Activated CD8-positive, alpha-beta memory T cell treated with anti-CD3 and anti-CD28 coated beads for 24 hours (primary cell): Measurements from ENCODE around the gene FGF14.
"Not testable (repeated sequence)": the region's sequence is repeated elsewhere in the genome, so short reads cannot be mapped to it uniquely, and the experiment has no call there.

Experiments
- DNase-seq: peaks from one replicate; pipeline ENCODE4 v3.0.0-alpha.2; 2020

Gene FGF14

DNA sequence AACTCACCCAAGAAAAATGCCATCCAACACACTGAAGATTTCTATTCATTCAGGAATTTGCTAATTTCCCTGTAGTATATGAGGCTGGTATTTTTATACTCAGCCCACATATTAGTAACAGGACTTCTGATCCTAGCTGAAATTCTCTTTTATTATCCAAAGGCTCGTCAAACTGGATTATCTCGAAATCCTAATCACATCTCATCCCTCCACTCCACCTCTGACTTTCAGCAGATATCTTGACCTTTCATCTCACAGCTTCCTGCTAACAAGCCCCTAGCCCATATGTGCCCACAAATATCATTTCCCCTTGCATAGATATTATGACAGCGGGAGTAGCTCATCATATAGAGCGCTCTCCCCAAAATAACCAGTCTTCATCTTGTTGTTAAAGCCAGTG lies 279.7 kb downstream of the FGF14 start:
- no peak for DNase-seq

DNA sequence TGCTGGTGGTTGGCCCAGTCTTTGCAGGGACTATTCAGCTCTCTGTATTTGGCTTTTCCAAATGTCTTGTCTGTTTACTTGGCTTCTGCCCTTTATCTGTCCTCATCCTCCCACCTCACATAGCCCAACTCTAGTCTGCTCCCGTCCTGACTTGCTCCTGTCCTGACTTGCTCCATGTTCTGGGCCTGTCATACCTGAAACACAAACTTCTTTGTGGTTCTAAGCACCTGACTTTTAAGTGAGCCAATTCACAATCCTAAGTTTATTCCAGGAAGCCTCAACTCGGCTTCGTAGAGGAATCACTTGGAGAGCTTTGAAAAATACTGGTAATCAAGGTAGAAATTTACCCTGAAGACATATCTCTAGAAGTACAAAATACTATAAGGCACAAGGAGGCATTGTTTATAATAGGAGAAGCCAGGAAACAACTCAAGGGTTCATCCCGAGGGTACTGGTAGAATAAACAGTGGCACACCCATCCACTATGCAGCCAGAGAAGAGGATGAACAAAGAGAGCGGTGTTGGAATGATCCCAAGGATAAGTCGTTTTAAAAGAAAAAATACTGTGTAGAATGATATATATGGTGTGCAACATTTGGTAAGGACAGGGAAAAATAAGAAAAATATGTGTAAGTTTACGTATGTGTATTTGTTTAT lies 284.5 kb downstream of the FGF14 start:
- no peak for DNase-seq

DNA sequence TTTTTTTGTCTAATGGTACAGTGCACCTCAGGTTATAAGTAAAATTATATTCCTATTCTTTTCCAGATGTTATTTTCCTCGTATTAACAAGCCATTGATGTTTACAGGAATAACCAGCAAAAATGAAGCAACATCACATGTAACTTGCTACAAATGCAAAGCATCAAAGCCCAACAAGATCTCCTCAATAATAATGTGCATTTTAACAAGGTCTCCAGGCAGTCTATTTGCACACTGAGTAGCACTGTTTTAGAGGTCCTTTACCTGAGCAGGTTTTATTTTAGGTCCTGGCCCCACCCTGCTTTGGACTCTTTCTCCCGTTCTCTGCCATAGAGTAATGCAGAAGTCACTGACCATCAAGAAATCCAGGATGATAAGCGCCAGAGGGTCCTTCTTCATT lies 298.4 kb downstream of the FGF14 start:
- DNase-seq = no peak

DNA sequence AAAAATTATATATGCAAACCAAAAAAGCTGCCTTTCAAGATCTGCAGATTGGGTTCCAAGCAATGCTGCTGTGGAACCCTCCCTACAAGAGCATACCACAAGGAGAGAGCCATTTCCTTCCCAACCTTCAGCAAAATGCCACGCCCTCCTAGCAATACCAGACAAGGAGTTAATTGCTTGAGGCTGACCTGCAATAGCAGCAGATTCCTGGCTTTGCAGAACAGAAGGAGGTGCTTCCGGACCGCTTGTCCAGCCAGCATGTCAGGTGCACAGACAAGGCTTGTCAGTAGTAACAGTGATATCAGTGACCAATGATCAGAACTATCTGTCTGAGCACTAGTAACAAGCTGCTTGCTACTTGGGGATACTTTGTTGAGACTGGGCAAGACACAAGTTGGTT lies 301.6 kb downstream of the FGF14 start:
- no peak for DNase-seq

DNA sequence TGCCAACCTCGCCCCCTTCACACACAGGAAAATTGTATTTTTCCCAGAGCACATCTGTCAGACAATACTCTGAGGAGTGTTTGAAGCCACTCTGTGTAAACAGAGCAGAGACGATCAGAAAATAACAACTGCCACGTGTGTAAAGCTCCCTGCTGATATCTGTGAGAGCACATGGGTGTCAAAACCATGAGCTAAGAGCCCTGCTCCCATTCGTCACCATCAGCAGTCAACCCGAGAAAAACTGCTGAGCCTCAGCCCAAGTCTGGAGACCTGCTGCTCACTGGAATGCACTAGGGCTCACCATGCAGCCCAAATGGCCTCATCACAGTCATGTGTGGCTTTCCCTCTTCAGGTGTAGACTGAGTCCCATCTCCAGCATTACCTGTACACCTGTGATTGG lies 304.1 kb downstream of the FGF14 start:
- no peak for DNase-seq

DNA sequence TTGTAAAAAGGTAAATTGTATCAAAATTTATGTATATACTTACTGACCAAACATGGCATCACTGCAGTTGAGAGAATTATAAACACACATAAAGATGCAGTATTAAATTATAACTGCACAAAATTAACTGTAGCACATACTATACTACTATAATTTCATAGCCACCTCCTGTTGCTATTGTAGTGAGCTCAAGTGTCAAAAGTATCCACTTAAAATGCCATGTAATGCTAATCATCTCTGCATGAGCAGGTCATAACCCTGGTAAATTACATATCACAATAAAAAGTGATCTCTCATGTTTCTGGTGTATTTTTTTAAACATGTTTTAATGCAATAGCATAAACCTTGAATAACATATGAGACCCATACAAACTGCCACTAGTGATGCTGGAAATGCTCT lies 308.6 kb downstream of the FGF14 start:
- DNase-seq = not testable (repeated sequence)

DNA sequence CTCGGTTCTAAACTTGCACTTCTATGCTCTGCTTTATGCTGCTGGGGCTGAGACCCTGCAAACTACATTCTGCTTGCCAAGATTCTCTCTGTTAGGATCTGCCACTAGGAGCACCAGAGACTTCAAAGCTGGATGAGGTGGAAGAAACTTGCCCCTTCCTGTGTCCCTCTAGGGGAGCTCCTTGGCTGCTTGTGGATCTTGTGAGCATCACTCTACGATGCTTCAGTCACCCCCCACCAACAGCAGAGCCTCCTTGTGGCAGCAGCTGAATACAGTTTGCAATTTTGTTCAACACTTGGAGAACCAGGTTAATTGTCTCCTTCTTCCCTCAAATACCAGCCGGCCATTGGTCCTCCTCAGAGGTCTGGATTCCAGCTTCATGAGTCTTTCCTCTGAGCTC lies 310.6 kb downstream of the FGF14 start:
- no peak for DNase-seq

DNA sequence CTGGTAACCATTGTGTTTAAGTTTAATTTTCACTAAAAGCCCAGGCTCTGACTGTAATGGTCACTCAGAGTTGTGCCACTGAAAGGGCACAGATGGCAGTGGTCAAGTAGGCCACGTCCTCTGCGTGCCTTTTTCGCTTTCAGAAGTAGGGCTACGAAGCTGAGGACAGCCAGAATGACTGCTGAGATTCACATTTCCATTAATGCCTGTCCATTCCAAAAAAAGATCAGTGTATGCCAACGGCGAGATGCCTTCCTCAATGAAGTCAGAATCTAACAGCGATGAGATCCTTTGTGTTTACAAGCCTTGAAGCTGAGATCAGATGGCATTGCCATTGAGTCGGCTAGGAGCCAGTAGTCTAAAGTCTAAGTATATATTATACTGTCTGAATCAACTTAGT lies 311.3 kb downstream of the FGF14 start:
- no peak for DNase-seq

DNA sequence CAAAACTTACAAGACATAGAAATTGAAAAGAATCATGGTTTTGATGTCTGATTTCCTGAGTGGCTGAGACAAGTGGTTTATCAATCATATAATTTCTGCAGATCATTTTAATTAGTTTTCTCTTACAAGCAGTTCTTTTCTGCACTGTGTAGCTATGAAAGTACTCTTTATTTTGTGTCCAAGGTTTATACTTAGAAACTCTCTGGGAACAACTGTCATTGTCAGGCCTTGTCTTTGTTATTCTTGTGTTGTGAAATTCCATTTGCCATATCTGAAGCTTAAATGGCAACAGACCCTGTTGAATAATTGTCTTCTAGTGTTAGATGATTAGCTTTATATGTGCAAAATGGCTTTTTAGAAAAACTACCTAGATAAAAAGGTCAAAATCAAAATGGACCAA lies 312.1 kb downstream of the FGF14 start:
- DNase-seq = no peak

DNA sequence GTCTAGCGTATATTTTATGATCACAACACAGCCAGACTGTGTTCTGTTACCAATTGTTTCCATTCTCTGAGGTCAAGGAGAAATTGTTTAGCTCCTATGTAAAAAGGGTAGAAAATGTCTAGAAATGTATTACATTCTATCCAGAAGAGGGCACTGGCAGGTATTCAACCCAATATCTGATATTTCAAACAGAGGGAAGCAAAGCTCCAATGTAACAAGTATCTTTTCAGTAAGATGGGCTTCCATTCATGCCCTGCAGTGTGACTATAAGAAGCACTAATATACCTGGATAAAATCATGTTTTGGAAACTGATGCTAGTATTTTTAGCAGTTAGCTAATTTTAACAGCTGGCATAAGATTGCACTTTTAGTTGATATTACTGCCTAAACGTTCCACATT lies 312.7 kb downstream of the FGF14 start:
- DNase-seq = no peak

DNA sequence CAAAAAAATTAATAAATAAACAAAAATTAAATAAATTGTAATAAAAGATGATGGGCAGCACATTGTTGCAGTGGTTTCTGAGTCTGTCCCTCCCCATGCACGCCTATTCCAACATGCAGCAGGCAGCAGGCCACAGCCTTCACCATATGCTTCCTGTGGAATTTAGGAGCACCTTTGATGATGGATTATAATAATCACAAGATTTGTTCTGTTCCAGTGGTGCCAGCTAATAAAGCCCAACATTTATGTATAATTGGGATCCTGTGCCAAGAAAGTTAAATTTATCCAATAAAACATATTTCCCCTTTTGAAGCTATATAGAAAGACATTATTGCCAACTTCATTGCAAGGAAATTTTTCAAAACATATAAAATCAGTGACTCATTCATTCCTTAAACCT lies 328.6 kb downstream of the FGF14 start:
- no peak for DNase-seq

DNA sequence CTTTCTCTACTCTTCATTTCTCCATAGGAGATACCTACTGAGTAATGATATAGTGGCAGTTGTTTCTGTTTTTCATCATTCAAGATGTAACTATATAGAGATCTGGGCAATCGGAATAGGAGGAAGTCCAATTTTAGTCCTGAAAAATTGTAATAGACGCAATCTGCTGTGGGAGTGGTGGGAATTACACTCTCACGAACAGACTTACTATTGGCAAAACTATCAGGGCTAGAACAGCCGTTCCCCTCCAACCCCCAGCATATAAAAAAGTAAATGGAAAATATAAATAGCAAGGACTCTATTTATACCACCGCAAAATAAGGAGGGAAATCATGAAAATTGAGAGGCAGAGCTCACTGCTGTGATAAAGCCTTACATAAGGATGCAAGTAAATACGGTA lies 330.1 kb downstream of the FGF14 start:
- no peak for DNase-seq

DNA sequence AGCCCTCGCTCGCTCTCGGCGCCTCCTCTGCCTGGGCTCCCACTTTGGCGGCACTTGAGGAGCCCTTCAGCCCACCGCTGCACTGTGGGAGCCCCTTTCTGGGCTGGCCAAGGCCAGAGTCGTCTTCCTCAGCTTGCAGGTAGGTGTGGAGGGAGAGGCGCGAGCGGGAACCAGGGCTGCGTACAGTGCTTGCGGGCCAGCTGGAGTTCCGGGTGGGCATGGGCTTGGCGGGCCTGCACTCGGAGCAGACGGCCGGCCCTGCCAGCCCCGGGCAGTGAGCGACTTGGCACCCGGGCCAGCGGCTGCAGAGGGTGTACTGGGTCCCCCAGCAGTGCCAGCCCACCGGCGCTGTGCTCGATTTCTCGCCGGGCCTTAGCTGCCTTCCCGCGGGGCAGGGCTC lies 333.5 kb downstream of the FGF14 start:
- not testable (repeated sequence) for DNase-seq

DNA sequence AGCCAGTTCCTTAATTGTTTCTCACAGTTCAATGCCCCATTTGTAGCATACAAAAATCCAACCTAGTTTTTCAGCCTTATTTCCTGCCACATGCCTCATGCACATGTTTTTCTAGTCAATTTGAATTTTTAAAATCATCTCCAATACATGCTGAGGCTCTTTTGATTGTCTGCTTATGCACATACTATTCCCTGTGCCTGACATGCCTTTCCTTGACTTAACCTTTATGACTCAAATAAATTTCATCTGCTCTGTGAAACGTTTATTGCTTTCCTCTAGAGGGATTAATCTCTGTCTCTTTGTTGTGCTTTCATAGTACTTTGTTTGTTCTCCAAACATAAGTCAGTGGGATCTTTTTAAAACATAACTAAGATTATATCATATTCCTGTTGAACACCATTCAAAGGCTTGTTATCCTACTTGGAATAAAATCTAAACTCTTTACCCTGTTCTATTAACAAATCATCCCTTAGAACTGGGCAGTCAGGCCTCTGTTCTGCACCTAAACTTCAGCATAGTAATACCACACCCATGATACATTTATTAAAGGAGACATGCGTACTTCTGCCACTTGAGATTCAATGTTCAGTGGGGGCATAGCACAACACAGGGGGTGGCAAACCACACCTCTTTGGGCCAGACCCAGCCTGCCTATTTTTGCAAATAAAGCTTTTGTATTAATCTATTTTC lies 346.6 kb downstream of the FGF14 start:
- DNase-seq = no peak

DNA sequence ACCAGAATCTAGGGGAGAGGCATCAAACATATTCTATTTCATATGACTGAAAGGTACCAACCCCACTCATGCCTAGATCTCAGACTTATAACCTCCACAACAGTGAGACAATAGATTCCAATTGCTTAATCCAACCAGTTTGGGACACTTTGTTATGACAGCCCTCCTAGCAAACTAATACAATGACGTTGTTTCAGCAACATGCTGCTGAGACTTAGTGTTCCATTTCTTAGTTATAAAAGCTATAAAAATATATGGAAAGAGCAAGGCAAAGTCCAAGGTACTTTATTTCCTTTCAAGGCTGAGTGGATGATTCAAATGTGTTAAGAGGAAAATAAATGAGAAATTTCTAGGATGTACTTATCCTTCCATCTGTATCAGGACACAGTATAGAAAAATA lies 352.0 kb downstream of the FGF14 start:
- DNase-seq = no peak

DNA sequence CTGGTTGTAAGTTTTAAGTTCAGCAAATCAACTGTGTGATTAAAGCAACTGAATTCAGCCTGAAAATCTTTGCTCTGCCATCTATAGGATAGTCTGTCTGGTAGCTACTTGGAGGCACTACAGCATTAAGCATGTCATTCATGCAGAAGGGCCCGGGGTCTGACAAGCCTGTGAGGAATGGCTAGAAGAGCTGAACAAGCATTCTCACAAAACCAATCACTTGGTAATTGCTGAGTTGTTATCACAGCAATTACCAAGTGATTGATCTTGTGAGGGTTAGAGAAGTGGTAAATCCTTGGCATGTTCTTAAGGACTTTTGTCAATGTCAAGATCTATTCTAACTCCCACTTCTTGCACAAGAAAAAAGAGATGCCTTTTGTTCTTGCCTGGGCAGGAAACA lies 356.1 kb downstream of the FGF14 start:
- no peak for DNase-seq

DNA sequence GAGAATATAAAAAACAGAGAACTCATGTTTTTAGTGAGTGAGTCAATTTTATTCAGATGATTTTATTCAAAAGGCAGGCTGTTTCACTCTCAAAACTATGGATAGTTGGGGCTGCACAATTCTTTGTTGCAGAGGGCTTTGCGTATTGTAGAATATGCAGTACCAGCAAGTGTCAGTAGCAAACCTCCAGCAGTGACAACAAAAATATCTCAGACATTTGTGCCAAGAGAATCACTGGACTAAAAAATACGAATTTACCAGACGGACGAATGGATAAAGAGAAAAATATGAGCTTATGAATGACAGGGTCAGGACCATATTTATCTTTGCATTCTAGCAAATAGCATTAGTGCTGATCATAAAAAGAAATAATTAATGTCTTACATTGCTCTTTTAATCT lies 359.1 kb downstream of the FGF14 start:
- DNase-seq = no peak

DNA sequence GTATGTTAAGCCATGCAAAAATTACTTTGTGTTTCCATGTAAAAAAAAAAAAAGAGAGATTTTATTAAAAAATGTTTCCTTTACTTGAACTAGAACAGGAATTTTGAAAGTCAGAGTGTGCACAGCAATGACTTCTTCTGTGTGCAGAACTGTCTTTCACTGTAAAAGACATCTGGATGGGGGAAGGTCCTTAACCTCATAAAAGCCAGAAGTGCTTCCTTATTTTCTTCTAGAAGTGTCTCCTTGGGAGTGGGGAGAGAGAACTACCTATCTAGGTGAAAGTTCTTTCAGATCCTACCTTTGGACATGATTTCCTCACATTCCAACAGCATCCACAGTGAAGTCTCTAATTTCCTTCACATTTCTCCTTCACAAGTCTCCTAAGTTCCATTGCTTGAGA lies 360.3 kb downstream of the FGF14 start:
- DNase-seq = no peak

DNA sequence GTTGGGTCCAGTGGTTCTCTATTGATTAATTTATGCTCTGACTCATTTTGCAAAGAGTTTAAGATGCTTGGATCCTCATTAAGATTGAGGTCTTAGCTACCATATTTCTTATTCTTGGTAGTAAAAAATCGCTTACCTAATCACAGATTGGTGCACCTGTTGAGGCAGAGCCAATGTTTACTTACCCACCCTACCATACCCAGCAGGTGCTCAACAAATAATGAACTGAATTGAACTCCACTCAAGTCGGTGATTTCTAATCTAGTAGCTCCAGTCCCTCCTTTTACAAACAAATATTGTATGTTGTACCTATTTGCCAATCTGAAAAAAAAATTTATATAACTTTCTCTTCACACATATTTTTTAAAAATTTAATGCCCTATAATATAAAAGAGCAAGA lies 361.0 kb downstream of the FGF14 start:
- no peak for DNase-seq

DNA sequence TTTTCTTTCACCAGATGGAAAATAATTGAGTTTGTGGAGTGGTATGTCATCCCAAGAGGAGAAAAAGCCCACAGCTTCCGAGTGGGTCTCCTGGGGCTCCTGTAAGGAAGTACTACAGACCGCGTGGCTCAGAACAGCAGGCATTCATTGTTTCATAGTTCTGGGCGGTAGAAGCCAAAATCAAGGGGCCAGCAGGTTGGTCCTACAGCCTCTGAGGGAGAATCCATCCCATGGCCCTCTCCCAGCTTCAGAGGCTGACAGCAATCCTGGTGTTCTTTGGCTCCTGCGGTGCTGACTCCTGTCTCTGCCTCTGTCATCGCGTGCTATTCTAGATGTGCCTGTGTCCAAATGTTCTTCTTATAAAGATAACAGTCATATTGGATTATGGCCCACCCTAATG lies 362.6 kb downstream of the FGF14 start:
- DNase-seq = no peak

DNA sequence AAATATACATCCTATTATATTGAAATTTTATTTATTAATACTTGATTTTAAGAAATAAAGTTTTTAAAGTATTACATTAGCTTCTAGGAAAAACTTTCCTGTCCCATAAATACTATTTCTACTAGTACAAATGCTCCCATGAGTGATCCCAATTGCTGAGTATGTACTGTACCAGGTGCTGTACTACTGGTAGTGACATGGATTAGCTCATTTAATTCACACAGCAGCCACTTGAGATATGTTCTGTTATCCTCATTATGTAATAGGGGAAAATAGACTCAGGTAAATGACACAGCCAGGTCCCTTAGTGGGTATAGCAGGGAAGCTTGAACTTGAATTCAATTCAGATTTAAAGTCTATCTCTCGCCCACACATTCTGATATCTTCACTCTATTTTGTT lies 363.1 kb downstream of the FGF14 start:
- no peak for DNase-seq

DNA sequence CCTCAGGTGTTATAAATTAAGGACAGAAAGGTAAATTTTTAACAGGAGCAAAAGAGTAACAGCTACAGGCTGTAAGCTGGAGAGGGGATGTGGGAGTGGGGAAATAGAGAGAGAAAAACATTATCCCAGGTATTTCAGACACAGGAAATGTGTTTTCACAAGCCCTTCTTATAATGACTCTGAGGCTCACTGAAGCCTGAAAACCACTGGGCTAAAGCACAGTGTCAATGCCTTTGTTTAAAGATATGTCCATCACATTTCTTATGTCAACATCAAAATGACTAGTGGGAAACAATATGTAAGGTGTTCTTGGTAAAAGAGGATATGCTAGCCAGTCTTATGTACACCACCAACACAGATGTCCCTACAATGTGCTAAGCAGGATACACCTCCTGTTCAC lies 365.9 kb downstream of the FGF14 start:
- DNase-seq = no peak

DNA sequence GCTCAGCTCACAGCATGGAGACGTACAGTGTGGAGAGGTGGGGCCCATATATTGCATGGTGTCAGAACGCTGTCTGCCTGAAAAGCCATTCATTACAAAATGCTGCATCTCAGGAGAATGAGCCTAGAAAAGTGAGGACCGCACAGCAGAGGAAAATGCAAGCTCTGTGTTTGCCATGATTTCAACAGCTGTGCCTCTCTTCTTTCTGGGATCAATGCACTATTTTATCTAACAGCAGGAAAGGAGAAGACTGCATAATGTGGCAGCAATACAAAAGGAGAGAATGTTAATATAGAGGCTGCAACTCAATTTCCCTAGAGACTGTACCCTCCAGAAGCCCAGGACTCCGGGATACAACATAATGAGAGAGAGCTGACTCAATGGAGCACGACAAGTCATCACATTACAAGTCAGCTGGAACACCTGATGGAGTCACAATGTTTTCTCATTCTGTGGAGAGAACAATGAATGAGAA lies 368.0 kb downstream of the FGF14 start:
- DNase-seq = no peak

DNA sequence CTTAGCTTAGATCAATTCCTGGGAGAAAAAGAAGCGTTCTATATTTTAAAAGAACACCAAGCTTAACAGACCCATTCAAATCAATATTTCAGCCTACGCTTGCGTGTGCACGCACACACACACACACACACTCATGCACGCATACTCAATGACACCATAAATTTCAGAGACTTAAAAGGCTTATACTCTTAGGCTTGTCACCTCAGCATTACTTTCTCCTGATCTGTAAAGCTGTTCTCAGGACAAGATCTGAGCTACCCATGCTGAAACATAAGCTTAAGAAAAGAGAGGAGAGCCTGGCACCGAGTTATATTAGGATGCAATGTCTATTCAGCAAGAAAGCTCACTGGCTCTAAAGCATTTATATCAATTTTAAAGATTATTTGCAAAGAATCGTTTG lies 368.5 kb downstream of the FGF14 start:
- no peak for DNase-seq

DNA sequence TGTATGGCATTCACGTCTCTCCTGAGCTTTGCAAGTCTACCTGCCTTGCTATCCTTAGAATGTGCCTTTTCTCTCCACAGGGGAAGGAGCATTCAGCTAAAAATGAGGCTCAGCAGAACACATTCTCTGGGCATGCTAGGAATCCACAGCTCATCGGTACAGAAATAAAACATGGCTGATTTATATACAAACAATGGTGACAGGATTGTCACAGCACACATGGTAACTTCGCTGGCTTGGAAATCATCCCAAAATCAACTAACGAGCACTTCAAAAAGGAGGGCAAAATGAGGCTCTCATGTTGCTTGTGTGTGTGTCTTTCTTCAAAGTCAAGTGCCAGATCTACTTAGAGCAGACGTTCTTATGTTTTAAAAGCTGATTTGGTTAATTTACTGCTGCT lies 373.0 kb downstream of the FGF14 start:
- DNase-seq = no peak
